Gastrocnemius medialis (tissue), 4 donors: ENCODE data around the gene GCNT1.

Experiments used
- CTCF ChIP-seq, 5 experiments: fragments of 450-650 bp in 3 of 5; fragments of 200-600 bp in 2 of 5; sonication (generic) in 2 of 5; IDR thresholded peaks in 4 of 5; conservative IDR thresholded peaks in 1 of 5; 1 replicate in 4 of 5; 2 replicates in 1 of 5; pipeline ENCODE4 v1.5.1; 2016 to 2019; ENCODE audit warnings: antibody characterized with exemption in 5 of 5, mild to moderate bottlenecking in 3 of 5, moderate library complexity in 3 of 5
- POLR2A ChIP-seq, 2 donors: fragments of 450-650 bp; IDR thresholded peaks; one replicate each; pipeline ENCODE4 v1.6.1; 2017; ENCODE audit warnings: antibody characterized with exemption in 2 of 2, mild to moderate bottlenecking in 2 of 2, moderate library complexity in 2 of 2

- TF ChIP-seq POLR2A (IDR thresholded peaks at IDR 0.05), result no peak
- TF ChIP-seq CTCF (IDR thresholded peaks at IDR 0.05 in 4 of 5, conservative IDR thresholded peaks at IDR 0.05 in 1 of 5), result no peak
These were observed 72.3 kb downstream of the GCNT1 start for GRCh38 chr9:76531231-76531780.
